Stimulated activated CD4-positive, alpha-beta T cell treated with anti-CD3 and anti-CD28 coated beads, Interleukin-1b, Interleukin-23, amount 100 ng/mL, for 1 hour (primary cell): ENCODE measurements around the gene USP10.

Source experiments
- DNase-seq, 2 donors: peaks; one replicate each; pipeline ENCODE4 v3.0.0-alpha.2; 2020; ENCODE audit warnings: low read depth in 2 of 2

USP10 gene

GRCh38 chr16:84749815-84750214 lies 50.0 kb downstream of the USP10 start:
- DNase-seq: no peak

- no peak for DNase-seq
Observed at GRCh38 chr16:84750575-84750974, 50.8 kb downstream of the USP10 start.

- DNase-seq: no peak
Observed at GRCh38 chr16:84751241-84751640, 51.4 kb downstream of the USP10 start.

- no peak for DNase-seq
Observed at GRCh38 chr16:84751947-84752346, 52.1 kb downstream of the USP10 start.

GRCh38 chr16:84752600-84752999 lies 52.8 kb downstream of the USP10 start:
- DNase-seq: no peak

GRCh38 chr16:84753412-84754326 lies 53.9 kb downstream of the USP10 start:
- DNase-seq: no peak

- DNase-seq: peak in 1 of 2 donors; percentile 49
Observed at GRCh38 chr16:84754353-84754856, 54.6 kb downstream of the USP10 start.

GRCh38 chr16:84754956-84755672 lies 55.3 kb downstream of the USP10 start:
- DNase-seq: no peak

GRCh38 chr16:84756830-84757229 lies 57.0 kb downstream of the USP10 start:
- DNase-seq: no peak

GRCh38 chr16:84758627-84759026 lies 58.8 kb downstream of the USP10 start:
- no peak for DNase-seq

- DNase-seq: no peak
Observed at GRCh38 chr16:84759061-84759460, 59.3 kb downstream of the USP10 start.

GRCh38 chr16:84759906-84760305 lies 60.1 kb downstream of the USP10 start:
- DNase-seq: no peak

- DNase-seq: no peak
Observed at GRCh38 chr16:84761448-84762368, 61.9 kb downstream of the USP10 start.

GRCh38 chr16:84763164-84763563 lies 63.4 kb downstream of the USP10 start:
- DNase-seq: no peak

- no peak for DNase-seq
Observed at GRCh38 chr16:84763629-84764028, 63.8 kb downstream of the USP10 start.

GRCh38 chr16:84764970-84765369 lies 65.2 kb downstream of the USP10 start:
- no peak for DNase-seq

- DNase-seq: no peak
Observed at GRCh38 chr16:84765616-84766580, 66.1 kb downstream of the USP10 start.

GRCh38 chr16:84766978-84767773 lies 67.4 kb downstream of the USP10 start:
- no peak for DNase-seq

- no peak for DNase-seq
Observed at GRCh38 chr16:84768061-84768807, 68.4 kb downstream of the USP10 start.
